ENCODE results near the gene IFNK.

IFNK gene

DNA sequence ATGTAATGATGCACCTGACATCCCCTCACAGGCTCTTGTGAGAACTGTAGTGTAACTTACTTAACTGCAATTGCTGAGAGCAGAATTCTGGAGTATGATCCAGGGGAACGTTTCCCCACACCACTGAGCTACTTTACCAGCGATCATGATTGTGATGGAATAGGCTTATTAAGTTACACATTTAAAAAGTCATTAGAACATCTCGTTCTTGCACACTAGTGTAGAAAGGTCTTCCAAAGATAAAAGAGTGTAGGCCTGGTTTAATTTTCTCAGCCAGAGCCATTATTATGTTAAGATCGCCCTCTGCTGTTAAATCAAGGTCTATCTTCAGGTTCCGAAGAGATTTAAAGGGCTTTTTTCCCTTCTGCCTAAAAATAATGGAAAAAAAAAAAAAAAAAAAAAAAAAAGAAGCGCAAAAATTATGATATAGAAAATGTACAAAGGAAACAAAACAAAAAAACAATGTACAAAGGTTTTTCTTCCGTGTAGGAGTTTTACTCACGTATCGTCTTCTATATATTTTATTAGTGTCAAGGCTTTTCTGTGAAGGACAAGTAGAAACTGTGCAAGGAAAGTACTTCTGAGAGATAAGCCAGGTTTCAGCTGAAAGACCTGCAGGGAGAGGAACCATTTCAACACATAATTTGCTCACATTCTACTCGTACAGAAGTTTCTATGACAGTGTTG is 24.1 kb downstream of the IFNK start:
- H3K9ac ChIP-seq (ENCODE audit: insufficient read length, low read depth): no peak overlapping the region
- no peaks in the 10 kb centered on the region for H3K9me3 ChIP-seq (ENCODE audit: insufficient read depth, low read length)
- DNase-seq (ENCODE audit: low read depth, low spot score): no peak
- peaks cover 11% of the 10 kb centered on the region for H3K36me3 ChIP-seq (ENCODE audit: insufficient read depth, insufficient read length, low read length)
- H3K27me3 ChIP-seq (ENCODE audit: insufficient read depth, insufficient read length): no peaks in the 10 kb centered on the region
- H3K4me3 ChIP-seq (ENCODE audit: insufficient read length, low read depth): no peak overlapping the region
- TF ChIP-seq SUZ12 (IDR thresholded peaks at IDR 0.05; ENCODE audit: extremely low read depth, insufficient read depth, insufficient read length): no peak
- no peak for TF ChIP-seq YY1 (IDR thresholded peaks at IDR 0.05; ENCODE audit: insufficient read depth, insufficient read length)
- no peak for TF ChIP-seq ZNF274 (IDR thresholded peaks at IDR 0.05; ENCODE audit: low read depth, low read length)
- H3K4me1 ChIP-seq (ENCODE audit: insufficient read depth, insufficient read length): no peaks in the 10 kb centered on the region

DNA sequence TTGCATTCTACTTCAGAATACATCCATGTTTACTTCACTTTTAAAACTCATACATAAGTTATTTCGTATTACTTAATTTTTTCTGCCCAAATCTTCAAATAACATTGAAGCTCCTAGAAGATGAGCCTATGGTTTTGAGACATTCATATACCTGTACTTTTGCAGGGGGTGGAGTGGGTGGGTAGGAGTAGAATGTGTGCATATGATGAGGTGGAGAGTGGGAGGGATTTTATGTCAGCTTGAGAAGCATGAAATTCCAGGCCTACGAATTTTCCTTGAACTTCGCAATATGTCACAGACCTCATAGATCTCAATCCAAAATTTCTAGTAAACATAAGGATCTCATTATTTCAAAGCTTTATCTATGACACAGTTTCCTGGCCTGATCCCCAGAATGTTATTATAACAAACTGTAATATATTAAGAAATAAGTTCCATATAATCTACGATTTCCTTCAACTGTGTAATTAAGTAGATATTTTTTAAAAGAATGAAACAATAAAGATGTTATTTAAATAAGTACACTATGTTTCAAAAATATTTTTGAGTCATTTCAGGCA is 25.2 kb downstream of the IFNK start:
- no peaks in the 10 kb centered on the region for H3K9me3 ChIP-seq (ENCODE audit: insufficient read depth, low read length)
- TF ChIP-seq SUZ12 (IDR thresholded peaks at IDR 0.05; ENCODE audit: extremely low read depth, insufficient read depth, insufficient read length) (no peak), ZNF274 (IDR thresholded peaks at IDR 0.05; ENCODE audit: low read depth, low read length) (no peak), YY1 (IDR thresholded peaks at IDR 0.05; ENCODE audit: insufficient read depth, insufficient read length) (no peak)
- H3K4me1 ChIP-seq (ENCODE audit: insufficient read depth, insufficient read length): no peaks in the 10 kb centered on the region
- no peaks in the 10 kb centered on the region for H3K27me3 ChIP-seq (ENCODE audit: insufficient read depth, insufficient read length)
- H3K36me3 ChIP-seq (ENCODE audit: insufficient read depth, insufficient read length, low read length): peaks cover 15% of the 10 kb centered on the region
- no peak overlapping the region for H3K4me3 ChIP-seq (ENCODE audit: insufficient read length, low read depth)
- no peak for DNase-seq (ENCODE audit: low read depth, low spot score)
- H3K9ac ChIP-seq (ENCODE audit: insufficient read length, low read depth): no peak overlapping the region

DNA sequence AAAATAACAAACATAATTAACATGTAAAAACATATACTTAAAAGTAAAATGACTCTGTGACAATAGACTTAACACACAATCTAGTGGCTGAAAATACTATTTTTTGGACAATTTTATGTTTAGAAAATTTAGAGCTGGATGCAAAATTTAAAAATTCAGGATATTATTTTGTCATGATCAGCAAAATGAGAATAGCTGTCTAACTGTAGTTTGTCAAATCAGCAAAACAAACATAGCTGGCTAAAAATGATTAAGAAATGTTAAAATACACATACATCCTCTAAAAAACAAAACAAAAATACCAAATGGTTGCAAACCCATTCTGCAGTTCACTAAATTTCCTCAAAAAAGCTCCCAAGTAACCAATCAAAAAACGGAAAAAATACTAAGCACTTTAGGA is 30.6 kb downstream of the IFNK start:
- TF ChIP-seq YY1 (IDR thresholded peaks at IDR 0.05; ENCODE audit: insufficient read depth, insufficient read length) (no peak), SUZ12 (IDR thresholded peaks at IDR 0.05; ENCODE audit: extremely low read depth, insufficient read depth, insufficient read length) (no peak)
- Histone ChIP-seq H3K9ac (ENCODE audit: insufficient read length, low read depth) (no peak overlapping the region), H3K36me3 (ENCODE audit: insufficient read depth, insufficient read length, low read length) (peaks cover 31% of the 10 kb centered on the region), H3K4me3 (ENCODE audit: insufficient read length, low read depth) (no peak overlapping the region), H3K4me1 (ENCODE audit: insufficient read depth, insufficient read length) (no peaks in the 10 kb centered on the region), H3K9me3 (ENCODE audit: insufficient read depth, low read length) (no peaks in the 10 kb centered on the region), H3K27me3 (ENCODE audit: insufficient read depth, insufficient read length) (no peaks in the 10 kb centered on the region)
- DNase-seq (ENCODE audit: low read depth, low spot score): no peak

DNA sequence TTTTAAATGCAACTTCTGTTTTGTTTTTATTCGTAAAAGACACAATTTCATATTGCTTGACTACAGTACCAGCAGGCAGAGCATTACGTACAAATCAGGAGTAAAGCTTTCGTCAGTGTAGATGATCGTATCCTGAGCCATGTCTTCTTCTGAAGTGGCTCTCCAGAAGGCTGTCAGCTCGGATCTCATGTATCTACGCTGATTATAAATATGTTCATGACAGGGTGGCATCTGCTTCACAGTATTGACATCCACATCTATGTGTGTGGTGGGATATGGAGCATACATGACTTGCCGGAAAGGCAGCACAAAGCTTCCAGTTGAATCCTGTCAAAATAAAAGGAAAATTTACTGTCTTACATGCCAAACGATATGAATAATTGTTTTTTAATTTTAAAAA is 32.4 kb downstream of the IFNK start:
- Histone ChIP-seq H3K9ac (ENCODE audit: insufficient read length, low read depth) (no peak overlapping the region), H3K4me1 (ENCODE audit: insufficient read depth, insufficient read length) (no peaks in the 10 kb centered on the region), H3K36me3 (ENCODE audit: insufficient read depth, insufficient read length, low read length) (peaks cover 26% of the 10 kb centered on the region), H3K27me3 (ENCODE audit: insufficient read depth, insufficient read length) (no peaks in the 10 kb centered on the region), H3K9me3 (ENCODE audit: insufficient read depth, low read length) (no peaks in the 10 kb centered on the region), H3K4me3 (ENCODE audit: insufficient read length, low read depth) (no peak overlapping the region)
- no peak for DNase-seq (ENCODE audit: low read depth, low spot score)
- TF ChIP-seq YY1 (IDR thresholded peaks at IDR 0.05; ENCODE audit: insufficient read depth, insufficient read length) (no peak), ZNF274 (IDR thresholded peaks at IDR 0.05; ENCODE audit: low read depth, low read length) (no peak), SUZ12 (IDR thresholded peaks at IDR 0.05; ENCODE audit: extremely low read depth, insufficient read depth, insufficient read length) (no peak)

DNA sequence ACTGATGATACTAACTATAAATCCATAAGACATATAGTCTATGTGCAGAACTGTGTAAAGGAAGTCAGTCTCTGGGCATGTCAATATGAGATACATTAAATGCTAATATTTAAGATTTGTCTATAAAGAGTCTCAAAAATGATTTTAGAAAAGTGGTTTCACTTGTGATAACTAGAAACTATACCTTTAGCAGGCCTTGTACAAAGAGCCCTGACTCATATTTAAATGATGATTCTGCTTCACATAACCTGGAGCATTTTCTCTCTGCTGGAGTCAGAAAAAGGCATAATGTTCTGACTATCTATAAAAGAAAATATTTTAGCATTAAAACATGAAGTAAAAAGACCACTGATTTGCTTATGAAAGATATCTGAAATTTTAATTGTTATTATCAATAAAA is 34.2 kb downstream of the IFNK start:
- Histone ChIP-seq H3K4me3 (ENCODE audit: insufficient read length, low read depth) (no peak overlapping the region), H3K27me3 (ENCODE audit: insufficient read depth, insufficient read length) (no peaks in the 10 kb centered on the region), H3K4me1 (ENCODE audit: insufficient read depth, insufficient read length) (no peaks in the 10 kb centered on the region), H3K36me3 (ENCODE audit: insufficient read depth, insufficient read length, low read length) (peaks cover 30% of the 10 kb centered on the region), H3K9me3 (ENCODE audit: insufficient read depth, low read length) (no peaks in the 10 kb centered on the region), H3K9ac (ENCODE audit: insufficient read length, low read depth) (no peak overlapping the region)
- DNase-seq (ENCODE audit: low read depth, low spot score): no peak
- TF ChIP-seq YY1 (IDR thresholded peaks at IDR 0.05; ENCODE audit: insufficient read depth, insufficient read length) (no peak), ZNF274 (IDR thresholded peaks at IDR 0.05; ENCODE audit: low read depth, low read length) (no peak), SUZ12 (IDR thresholded peaks at IDR 0.05; ENCODE audit: extremely low read depth, insufficient read depth, insufficient read length) (no peak)

DNA sequence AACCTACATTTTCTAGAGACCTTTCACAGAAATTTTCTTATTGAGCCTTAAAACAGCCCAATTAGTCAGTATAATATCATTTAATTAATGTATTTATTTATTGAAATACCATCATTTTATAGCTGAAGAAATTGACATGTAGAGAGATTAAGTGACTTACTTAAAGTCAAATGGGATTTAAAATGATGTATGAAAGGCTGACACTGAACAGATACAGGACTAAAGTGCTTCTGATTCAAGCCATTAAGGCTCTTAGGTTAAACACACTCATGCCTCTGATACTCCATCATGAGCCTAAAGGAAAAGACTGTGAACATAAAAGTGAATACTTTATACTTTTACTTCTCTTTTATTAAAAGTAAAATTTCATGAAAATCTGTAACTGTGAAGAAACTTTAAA is 36.4 kb downstream of the IFNK start:
- Histone ChIP-seq H3K27me3 (ENCODE audit: insufficient read depth, insufficient read length) (no peaks in the 10 kb centered on the region), H3K36me3 (ENCODE audit: insufficient read depth, insufficient read length, low read length) (peaks cover 22% of the 10 kb centered on the region), H3K4me1 (ENCODE audit: insufficient read depth, insufficient read length) (no peaks in the 10 kb centered on the region), H3K4me3 (ENCODE audit: insufficient read length, low read depth) (no peak overlapping the region), H3K9me3 (ENCODE audit: insufficient read depth, low read length) (no peaks in the 10 kb centered on the region), H3K9ac (ENCODE audit: insufficient read length, low read depth) (no peak overlapping the region)
- DNase-seq (ENCODE audit: low read depth, low spot score): no peak
- no peak for TF ChIP-seq YY1 (IDR thresholded peaks at IDR 0.05; ENCODE audit: insufficient read depth, insufficient read length)
- no peak for TF ChIP-seq SUZ12 (IDR thresholded peaks at IDR 0.05; ENCODE audit: extremely low read depth, insufficient read depth, insufficient read length)
- TF ChIP-seq ZNF274 (IDR thresholded peaks at IDR 0.05; ENCODE audit: low read depth, low read length): no peak

DNA sequence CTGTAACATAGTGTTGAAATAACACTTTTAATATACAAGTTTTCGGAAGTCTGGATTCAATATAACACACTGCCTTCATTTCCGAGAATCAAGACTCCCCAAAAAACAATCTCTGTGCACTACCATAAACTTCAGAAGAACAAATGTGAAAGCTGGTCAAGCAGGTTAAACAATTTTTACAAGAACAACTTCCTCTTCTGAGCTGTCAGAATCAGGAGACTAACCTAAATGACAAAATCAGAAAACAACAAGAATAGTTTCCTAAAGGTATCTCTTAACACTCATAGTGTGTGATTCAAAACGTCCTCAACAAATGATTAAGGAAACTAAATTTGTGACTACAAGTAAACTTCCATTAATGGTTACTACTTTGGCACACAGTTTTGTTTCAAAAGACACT is 37.6 kb downstream of the IFNK start:
- H3K4me1 ChIP-seq (ENCODE audit: insufficient read depth, insufficient read length): no peaks in the 10 kb centered on the region
- DNase-seq (ENCODE audit: low read depth, low spot score): no peak
- H3K9ac ChIP-seq (ENCODE audit: insufficient read length, low read depth): no peak overlapping the region
- TF ChIP-seq ZNF274 (IDR thresholded peaks at IDR 0.05; ENCODE audit: low read depth, low read length): no peak
- no peak for TF ChIP-seq SUZ12 (IDR thresholded peaks at IDR 0.05; ENCODE audit: extremely low read depth, insufficient read depth, insufficient read length)
- TF ChIP-seq YY1 (IDR thresholded peaks at IDR 0.05; ENCODE audit: insufficient read depth, insufficient read length): no peak
- H3K36me3 ChIP-seq (ENCODE audit: insufficient read depth, insufficient read length, low read length): peaks cover 18% of the 10 kb centered on the region
- H3K4me3 ChIP-seq (ENCODE audit: insufficient read length, low read depth): no peak overlapping the region
- no peaks in the 10 kb centered on the region for H3K9me3 ChIP-seq (ENCODE audit: insufficient read depth, low read length)
- H3K27me3 ChIP-seq (ENCODE audit: insufficient read depth, insufficient read length): no peaks in the 10 kb centered on the region

Measured in NT2/D1 (cell line).